CD8-positive, alpha-beta memory T cell (primary cell): ENCODE results near the gene TNFAIP1. TPM values are rescaled to one million over a fixed set of nuclear protein-coding genes. Genes with fewer than 3 reads are reported as not detected.

ENCODE experiments used
- CTCF ChIA-PET: fragments of 350-600 bp; sonication (Branson Sonifier 250); formaldehyde crosslinking; loops from one replicate; lab custom pipeline; 2021; ENCODE audit warnings: antibody characterized with exemption; lab: Charles Lee
- POLR2A ChIA-PET: fragments of 350-600 bp; sonication (Branson Sonifier 250); formaldehyde crosslinking; loops from one replicate; lab custom pipeline; 2021; ENCODE audit warnings: antibody characterized with exemption; lab: Charles Lee
- DNase-seq, 5 donors: peaks; one replicate each; pipeline versions ENCODE4 v3.0.0 to v3.0.0-alpha.2; 2020 to 2022; ENCODE audit warnings: mixed read lengths in 1 of 5
- H3K27ac ChIP-seq: one replicate; pipeline ENCODE4 v1.7.0; 2013; ENCODE audit warnings: low read depth, mild to moderate bottlenecking, low read length, moderate library complexity
- H3K27me3 ChIP-seq: 2 replicates; pipeline ENCODE4 v1.7.0; 2013; ENCODE audit warnings: low read length, mild to moderate bottlenecking; ENCODE audit not compliant: insufficient read depth, poor library complexity, severe bottlenecking
- H3K36me3 ChIP-seq: 2 replicates; pipeline ENCODE4 v1.7.0; 2013; ENCODE audit warnings: mild to moderate bottlenecking, low read length, moderate library complexity; ENCODE audit not compliant: insufficient read depth
- H3K4me1 ChIP-seq: 2 replicates; pipeline ENCODE4 v1.7.0; 2013; ENCODE audit warnings: mild to moderate bottlenecking, low read length, moderate library complexity; ENCODE audit not compliant: insufficient read depth
- H3K4me3 ChIP-seq: 2 replicates; pipeline ENCODE4 v1.7.0; 2013; ENCODE audit warnings: mild to moderate bottlenecking, low read length
- H3K9me3 ChIP-seq: 2 replicates; pipeline ENCODE4 v1.7.0; 2013; ENCODE audit warnings: mild to moderate bottlenecking, low read length
- H3K27ac Mint-ChIP-seq, 8 donors: one replicate each; pipeline ENCODE4 v1.8.0; 2020 to 2021; ENCODE audit warnings: mixed read lengths in 8 of 8, mild to moderate bottlenecking in 6 of 8, inconsistent platforms in 3 of 8, moderate library complexity in 3 of 8
- H3K27me3 Mint-ChIP-seq, 2 donors: one replicate each; pipeline ENCODE4 v1.8.0; 2020 to 2021; ENCODE audit warnings: mixed read lengths in 2 of 2, mild to moderate bottlenecking in 1 of 2, moderate library complexity in 1 of 2
- H3K36me3 Mint-ChIP-seq, 3 donors: one replicate each; pipeline ENCODE4 v1.8.0; 2020 to 2021; ENCODE audit warnings: mixed read lengths in 3 of 3, inconsistent platforms in 1 of 3, mild to moderate bottlenecking in 1 of 3
- H3K4me1 Mint-ChIP-seq, 3 donors: one replicate each; pipeline ENCODE4 v1.8.0; 2020 to 2021; ENCODE audit warnings: mixed read lengths in 3 of 3, inconsistent platforms in 1 of 3, mild to moderate bottlenecking in 1 of 3
- H3K4me3 Mint-ChIP-seq, 7 donors: one replicate each; pipeline ENCODE4 v1.8.0; 2020 to 2021; ENCODE audit warnings: mixed read lengths in 7 of 7, mild to moderate bottlenecking in 6 of 7, moderate library complexity in 4 of 7, inconsistent platforms in 2 of 7
- H3K9me3 Mint-ChIP-seq, 5 donors: one replicate each; pipeline ENCODE4 v1.8.0; 2020 to 2022; ENCODE audit warnings: mixed read lengths in 5 of 5, mild to moderate bottlenecking in 3 of 5, moderate library complexity in 2 of 5, inconsistent platforms in 1 of 5
- polyA plus RNA-seq: library from polyadenylated mRNA; unstranded; fragments of 300-500 nt; fragmentation: Illumina TruSeq; gene quantifications from one replicate; pipeline ENCODE4 v1.2.3, GENCODE V29; 2021
- total RNA-seq, 2 experiments: library from RNA; stranded (reverse); gene quantifications; one replicate each; pipeline ENCODE4 v1.2.3, GENCODE V29; 2021

TNFAIP1 gene
- total and polyA plus RNA-seq, 3 experiments from 2014 or later = 10.6 to 30.6 (median 29.0) TPM

GRCh38 chr17:28370035-28370743 lies 34.6 kb downstream of the TNFAIP1 start, which contains the start of gene VTN:
Gene VTN (minus strand): TSS chr17:28370307. CDS start chr17:28370203, 104 bp downstream.
- peaks cover 22% of the 10 kb centered on the region for H3K4me1 ChIP-seq
- no peak for DNase-seq
- Mint-ChIP-seq H3K4me1 (peaks cover 11 to 25% (median 23%) of the 10 kb centered on the region in 3 donors), H3K27me3 (no peaks in the 10 kb centered on the region), H3K27ac (peak within 1 kb of the TSS; percentile 65 to 99 (median 96)), H3K9me3 (no peaks in the 10 kb centered on the region), H3K4me3 (peak within 1 kb of the TSS; percentile 88 to 97 (median 93)), H3K36me3 (peaks cover 0 to 9% (median 0%) of the 10 kb centered on the region in 3 donors)
- CTCF ChIA-PET = interaction anchor here (1.2 to 1.4 kb wide), 3 partner anchors 13 to 46 kb away, joined by 3 to 6 read pairs (median 5); partner anchors contain the start of gene POLDIP2
- H3K27ac ChIP-seq = no peak within 1 kb of the TSS
- POLR2A ChIA-PET = interaction anchor here (2.2 to 2.4 kb wide), 3 partner anchors 12 to 35 kb away, joined by 8 to 9 read pairs (median 9); partner anchors contain the start of genes IFT20, POLDIP2 and TNFAIP1
- H3K36me3 ChIP-seq = no peaks in the 10 kb centered on the region
- H3K9me3 ChIP-seq = no peaks in the 10 kb centered on the region
- no peaks in the 10 kb centered on the region for H3K27me3 ChIP-seq
- H3K4me3 ChIP-seq = peak within 1 kb of the TSS; percentile 55

GRCh38 chr17:28370744-28371103 lies 35.2 kb downstream of the TNFAIP1 start:
- POLR2A ChIA-PET = interaction anchor here (2.2 to 2.4 kb wide), 3 partner anchors 13 to 35 kb away, joined by 8 to 9 read pairs (median 9); partner anchors contain the start of genes IFT20, POLDIP2 and TNFAIP1
- no peaks in the 10 kb centered on the region for H3K27me3 Mint-ChIP-seq
- peaks cover 11 to 25% (median 23%) of the 10 kb centered on the region in 3 donors for H3K4me1 Mint-ChIP-seq
- Histone ChIP-seq H3K4me3 (peak overlapping the region; percentile 55), H3K9me3 (no peaks in the 10 kb centered on the region), H3K36me3 (no peaks in the 10 kb centered on the region), H3K4me1 (peaks cover 22% of the 10 kb centered on the region), H3K27me3 (no peaks in the 10 kb centered on the region), H3K27ac (no peak overlapping the region)
- peak overlapping the region; percentile 65 to 99 (median 96) for H3K27ac Mint-ChIP-seq
- no peak for DNase-seq
- no peaks in the 10 kb centered on the region for H3K9me3 Mint-ChIP-seq
- CTCF ChIA-PET = interaction anchor here (1.2 to 1.4 kb wide), 3 partner anchors 13 to 46 kb away, joined by 3 to 6 read pairs (median 5); partner anchors contain the start of gene POLDIP2
- peak overlapping the region; percentile 88 to 97 (median 93) for H3K4me3 Mint-ChIP-seq
- H3K36me3 Mint-ChIP-seq = peaks cover 0 to 5% (median 0%) of the 10 kb centered on the region in 3 donors

GRCh38 chr17:28371245-28372202 lies 36.0 kb downstream of the TNFAIP1 start, which contains the start of gene SARM1:
Gene SARM1 (plus strand): TSS chr17:28371694. CDS start chr17:28372033, 339 bp downstream.
- peak within 1 kb of the TSS; percentile 65 to 99 (median 96) for H3K27ac Mint-ChIP-seq
- Histone ChIP-seq H3K9me3 (no peaks in the 10 kb centered on the region), H3K4me1 (peaks cover 22% of the 10 kb centered on the region), H3K27ac (peak within 1 kb of the TSS; percentile 75), H3K4me3 (peak within 1 kb of the TSS; percentile 70), H3K27me3 (no peaks in the 10 kb centered on the region), H3K36me3 (no peaks in the 10 kb centered on the region)
- DNase-seq = peak; percentile 70 to 88 (median 78)
- CTCF ChIA-PET = interaction anchor here (1.4 kb wide), 1 partner anchor 13 kb away, joined by 6 read pairs; no protein-coding TSS in a partner anchor
- POLR2A ChIA-PET = interaction anchor here (2.2 to 2.4 kb wide), 3 partner anchors 13 to 36 kb away, joined by 8 to 9 read pairs (median 9); partner anchors contain the start of genes IFT20, POLDIP2 and TNFAIP1
- H3K4me3 Mint-ChIP-seq = peak within 1 kb of the TSS; percentile 88 to 97 (median 93)
- no peaks in the 10 kb centered on the region for H3K9me3 Mint-ChIP-seq
- peaks cover 11 to 25% (median 23%) of the 10 kb centered on the region in 3 donors for H3K4me1 Mint-ChIP-seq
- no peaks in the 10 kb centered on the region for H3K27me3 Mint-ChIP-seq
- H3K36me3 Mint-ChIP-seq = peaks cover 0 to 5% (median 0%) of the 10 kb centered on the region in 3 donors

- Histone ChIP-seq H3K27ac (peak overlapping the region; percentile 75), H3K9me3 (no peaks in the 10 kb centered on the region), H3K27me3 (no peaks in the 10 kb centered on the region), H3K4me1 (peaks cover 22% of the 10 kb centered on the region), H3K4me3 (peak overlapping the region; percentile 70), H3K36me3 (no peaks in the 10 kb centered on the region)
- Mint-ChIP-seq H3K27ac (peak overlapping the region in 7 of 8 donors; percentile 59 to 86 (median 71)), H3K9me3 (no peaks in the 10 kb centered on the region), H3K36me3 (peaks cover 0 to 7% (median 0%) of the 10 kb centered on the region in 3 donors), H3K4me3 (peak overlapping the region; percentile 69 to 91 (median 78)), H3K4me1 (peaks cover 11 to 25% (median 23%) of the 10 kb centered on the region in 3 donors), H3K27me3 (no peaks in the 10 kb centered on the region)
- POLR2A ChIA-PET = interaction anchor here (2.3 to 2.4 kb wide), 2 partner anchors 12 to 37 kb away, joined by 9 read pairs; partner anchors contain the start of genes IFT20 and TNFAIP1
- DNase-seq = no peak
- CTCF ChIA-PET = interaction anchor here (1.3 kb wide), 1 partner anchor 7 kb away, joined by 4 read pairs; the partner anchor contains the start of gene SEBOX
Observed at GRCh38 chr17:28372203-28372944, 36.8 kb downstream of the TNFAIP1 start.

GRCh38 chr17:28372945-28373274 lies 37.3 kb downstream of the TNFAIP1 start:
- no peak for DNase-seq
- ChIA-PET CTCF (interaction anchor here (0.6 to 1.3 kb wide), 2 partner anchors 8 to 37 kb away, joined by 3 to 4 read pairs; partner anchors contain the start of genes SEBOX and TNFAIP1), POLR2A (interaction anchor here (2.4 kb wide), 1 partner anchor 38 kb away, joined by 9 read pairs; the partner anchor contains the start of genes IFT20 and TNFAIP1)
- no peak overlapping the region for H3K27ac ChIP-seq
- H3K36me3 ChIP-seq = no peaks in the 10 kb centered on the region
- H3K9me3 Mint-ChIP-seq = no peaks in the 10 kb centered on the region
- no peaks in the 10 kb centered on the region for H3K27me3 Mint-ChIP-seq
- H3K9me3 ChIP-seq = no peaks in the 10 kb centered on the region
- peaks cover 22% of the 10 kb centered on the region for H3K4me1 ChIP-seq
- H3K27me3 ChIP-seq = no peaks in the 10 kb centered on the region
- H3K4me3 Mint-ChIP-seq = peak overlapping the region; percentile 60 to 87 (median 77)
- peak overlapping the region; percentile 55 for H3K4me3 ChIP-seq
- peak overlapping the region in 6 of 8 donors; percentile 59 to 92 (median 75) for H3K27ac Mint-ChIP-seq
- H3K36me3 Mint-ChIP-seq = peaks cover 0 to 7% (median 0%) of the 10 kb centered on the region in 3 donors
- peaks cover 11 to 25% (median 23%) of the 10 kb centered on the region in 3 donors for H3K4me1 Mint-ChIP-seq

GRCh38 chr17:28379814-28380801 lies 44.5 kb downstream of the TNFAIP1 start:
- peaks cover 9% of the 10 kb centered on the region for H3K4me1 ChIP-seq
- Mint-ChIP-seq H3K27me3 (no peaks in the 10 kb centered on the region), H3K4me3 (peak overlapping the region in 3 of 7 donors; percentile 6 to 55 (median 18)), H3K4me1 (peaks cover 8 to 23% (median 17%) of the 10 kb centered on the region in 3 donors), H3K9me3 (no peaks in the 10 kb centered on the region), H3K36me3 (peaks cover 0 to 14% (median 8%) of the 10 kb centered on the region in 3 donors), H3K27ac (peak overlapping the region in 4 of 8 donors; percentile 10 to 69 (median 33))
- H3K36me3 ChIP-seq = no peaks in the 10 kb centered on the region
- no peak overlapping the region for H3K27ac ChIP-seq
- POLR2A ChIA-PET = no interaction called here
- H3K4me3 ChIP-seq = no peak overlapping the region
- DNase-seq = no peak
- no peaks in the 10 kb centered on the region for H3K9me3 ChIP-seq
- CTCF ChIA-PET = interaction anchor here (1.3 kb wide), 1 partner anchor 36 kb away, joined by 3 read pairs; no protein-coding TSS in a partner anchor
- H3K27me3 ChIP-seq = no peaks in the 10 kb centered on the region
